ENCODE measurements around the gene RXFP3. TPM values are rescaled to one million over a fixed set of nuclear protein-coding genes. Genes with fewer than 3 reads are reported as not detected.

RXFP3 gene
- total and polyA plus RNA-seq, 2 donors: not detected

DNA sequence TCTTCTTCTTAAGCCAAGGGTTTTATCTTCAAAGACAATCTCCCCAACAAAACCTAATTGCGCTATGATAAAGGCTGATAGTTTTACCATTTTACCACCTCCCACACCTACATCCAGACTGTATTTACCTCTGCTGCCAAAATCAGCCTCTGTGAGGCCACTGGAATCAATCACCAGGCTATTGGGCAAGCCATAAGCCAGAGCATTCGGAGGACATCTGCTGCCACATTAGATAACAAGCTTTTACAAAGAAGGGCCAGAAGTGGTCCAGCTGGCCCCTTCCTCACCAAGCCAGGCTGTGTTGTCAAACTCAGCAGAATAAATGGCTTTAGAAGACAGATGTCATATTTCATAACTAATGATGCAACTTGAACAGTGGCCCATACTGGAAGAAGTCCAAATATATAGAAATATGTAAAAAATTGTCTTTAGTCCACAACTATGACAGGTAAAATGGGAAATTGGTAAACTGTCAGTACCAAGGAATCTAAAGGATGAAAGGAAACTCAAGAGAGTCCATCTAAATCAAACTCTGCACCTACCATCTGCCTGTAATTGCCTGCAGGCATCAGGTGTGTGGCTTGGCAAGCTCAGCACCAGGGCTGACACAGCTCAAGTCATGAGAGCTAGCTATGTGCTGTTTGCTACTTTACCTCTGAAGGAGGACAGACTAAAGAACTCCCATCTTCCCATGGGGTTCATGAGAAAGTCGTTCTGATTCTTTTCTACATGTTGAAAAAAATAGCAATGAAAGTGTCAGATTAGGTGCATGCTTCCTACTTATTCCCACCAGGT, 32.2 kb downstream of the RXFP3 start:
- Histone ChIP-seq H3K9me3 (ENCODE audit: control insufficient read depth in 2 of 2, insufficient read depth in 1 of 2, low read length in 1 of 2) (no peaks in the 10 kb centered on the region), H3K36me3 (ENCODE audit: control insufficient read depth in 2 of 2, insufficient read depth in 2 of 2, low read length in 1 of 2) (no peaks in the 10 kb centered on the region), H3K4me3 (ENCODE audit: low read length in 2 of 2) (no peak overlapping the region), H3K4me1 (ENCODE audit: control insufficient read depth in 2 of 2, insufficient read depth in 2 of 2, low read length in 2 of 2) (no peaks in the 10 kb centered on the region), H3K27me3 (ENCODE audit: control insufficient read depth in 2 of 2, insufficient read depth in 1 of 2, low read length in 1 of 2) (no peaks in the 10 kb centered on the region), H3K27ac (ENCODE audit: low read depth in 1 of 2, low read length in 1 of 2) (no peak overlapping the region)
- DNase-seq (ENCODE audit: low read depth in 6 of 9, low spot score in 9 of 9): no peak
- WGBS: 92% methylated on average over 3 of the region's 3 CpGs

DNA sequence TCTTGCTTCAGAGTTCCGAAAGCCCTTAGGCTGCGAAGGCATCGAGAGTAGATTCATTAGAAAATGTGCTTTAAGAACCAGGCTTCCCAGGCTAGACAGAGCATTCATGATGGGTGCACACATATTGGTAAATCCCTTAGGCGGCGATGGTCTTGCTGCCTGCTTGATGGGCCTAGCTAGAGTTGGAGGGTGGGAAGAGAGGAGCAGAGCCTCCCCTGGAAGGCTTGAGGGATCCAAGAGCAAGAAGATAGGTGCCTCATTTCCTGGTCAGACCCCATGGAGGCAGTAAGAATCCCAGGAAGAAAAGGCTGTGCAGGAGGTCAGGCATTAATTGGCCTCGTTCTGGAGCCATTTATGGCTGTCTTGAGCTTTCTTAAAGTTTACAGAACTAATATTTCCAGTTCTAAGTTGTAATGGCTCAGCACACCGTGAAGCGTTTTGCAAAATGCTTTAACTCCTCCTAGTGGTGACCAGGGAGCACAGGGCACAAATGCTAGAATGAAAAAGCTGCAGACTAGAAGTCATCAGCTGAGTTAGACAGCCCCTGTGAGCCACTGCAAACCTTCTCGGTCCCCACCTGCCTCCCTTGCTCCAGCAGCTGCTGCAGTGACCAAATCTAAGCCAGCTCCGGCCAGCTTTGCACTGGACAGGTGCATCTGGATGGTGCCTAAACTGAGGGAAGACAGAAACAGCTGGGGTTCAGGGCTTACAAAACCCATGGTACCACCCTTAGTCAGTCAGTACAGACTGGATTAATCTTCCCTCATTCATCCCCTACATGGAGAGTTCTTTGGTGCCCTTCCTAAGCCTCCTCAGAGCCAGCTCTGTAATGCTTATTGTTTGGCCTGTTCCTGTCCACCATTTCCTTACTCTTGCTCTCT, 33.6 kb downstream of the RXFP3 start:
- peak in 4 of 9 donors; percentile 15 to 52 (median 28) for DNase-seq (ENCODE audit: low read depth in 6 of 9, low spot score in 9 of 9)

DNA sequence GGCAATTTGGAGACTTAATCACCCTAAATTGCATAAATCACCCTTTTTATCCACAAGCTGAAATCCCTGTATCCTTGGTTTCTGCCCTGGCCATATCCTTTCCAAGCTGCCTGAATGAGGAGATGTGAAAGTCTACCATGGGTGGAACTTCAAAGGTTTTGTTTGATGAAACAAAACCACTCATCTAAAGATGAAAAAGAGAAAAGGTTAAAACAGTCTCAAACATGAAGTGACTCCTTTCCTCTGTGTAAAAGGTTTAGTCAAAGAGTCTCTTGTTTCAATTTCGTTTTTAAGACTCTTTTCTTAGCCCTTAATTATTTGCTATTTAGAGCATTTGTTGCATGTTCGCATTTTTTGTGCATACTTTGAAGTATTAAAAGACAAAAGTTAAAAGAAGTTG, 37.1 kb downstream of the RXFP3 start:
- DNase-seq (ENCODE audit: low read depth in 6 of 9, low spot score in 9 of 9): peak in 4 of 9 donors; percentile 4 to 53 (median 14)
- WGBS: 51% methylated on average over 2 of the region's 2 CpGs
- H3K27ac ChIP-seq (ENCODE audit: low read depth in 1 of 2, low read length in 1 of 2): no peak overlapping the region
- H3K36me3 ChIP-seq (ENCODE audit: control insufficient read depth in 2 of 2, insufficient read depth in 2 of 2, low read length in 1 of 2): no peaks in the 10 kb centered on the region
- no peaks in the 10 kb centered on the region for H3K27me3 ChIP-seq (ENCODE audit: control insufficient read depth in 2 of 2, insufficient read depth in 1 of 2, low read length in 1 of 2)
- H3K9me3 ChIP-seq (ENCODE audit: control insufficient read depth in 2 of 2, insufficient read depth in 1 of 2, low read length in 1 of 2): no peaks in the 10 kb centered on the region
- peaks cover 0 to 4% of the 10 kb centered on the region in 2 donors for H3K4me1 ChIP-seq (ENCODE audit: control insufficient read depth in 2 of 2, insufficient read depth in 2 of 2, low read length in 2 of 2)
- H3K4me3 ChIP-seq (ENCODE audit: low read length in 2 of 2): no peak overlapping the region

More for the DNA sequence above, 33.6 kb downstream of the RXFP3 start:
- H3K27me3 ChIP-seq (ENCODE audit: control insufficient read depth in 2 of 2, insufficient read depth in 1 of 2, low read length in 1 of 2): no peaks in the 10 kb centered on the region
- no peak overlapping the region for H3K4me3 ChIP-seq (ENCODE audit: low read length in 2 of 2)
- 56% methylated on average over 10 of the region's 10 CpGs for WGBS
- peaks cover 0 to 4% of the 10 kb centered on the region in 2 donors for H3K4me1 ChIP-seq (ENCODE audit: control insufficient read depth in 2 of 2, insufficient read depth in 2 of 2, low read length in 2 of 2)
- no peaks in the 10 kb centered on the region for H3K9me3 ChIP-seq (ENCODE audit: control insufficient read depth in 2 of 2, insufficient read depth in 1 of 2, low read length in 1 of 2)
- no peak overlapping the region for H3K27ac ChIP-seq (ENCODE audit: low read depth in 1 of 2, low read length in 1 of 2)
- no peaks in the 10 kb centered on the region for H3K36me3 ChIP-seq (ENCODE audit: control insufficient read depth in 2 of 2, insufficient read depth in 2 of 2, low read length in 1 of 2)

DNA sequence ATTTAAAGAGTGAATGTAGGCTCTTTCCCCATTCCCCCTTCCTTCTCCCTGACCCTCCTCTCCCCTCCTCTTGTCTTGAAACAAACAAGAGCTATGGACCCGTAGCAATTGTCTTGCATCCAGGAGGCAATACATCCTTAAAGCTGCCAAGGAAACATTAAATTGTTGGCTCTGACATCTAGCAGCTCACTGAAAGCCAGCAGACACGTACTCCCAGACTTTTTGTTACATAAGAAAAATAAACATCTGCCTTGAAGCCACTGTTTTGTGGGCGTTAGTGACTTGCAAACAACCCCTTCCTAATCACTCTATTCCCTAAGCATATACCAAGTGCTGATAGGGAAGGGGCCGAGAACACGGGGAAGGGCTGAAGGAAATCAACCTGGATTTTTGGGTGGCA, 39.7 kb downstream of the RXFP3 start:
- H3K4me3 ChIP-seq (ENCODE audit: low read length in 2 of 2): no peak overlapping the region
- no peaks in the 10 kb centered on the region for H3K27me3 ChIP-seq (ENCODE audit: control insufficient read depth in 2 of 2, insufficient read depth in 1 of 2, low read length in 1 of 2)
- H3K9me3 ChIP-seq (ENCODE audit: control insufficient read depth in 2 of 2, insufficient read depth in 1 of 2, low read length in 1 of 2): peaks cover 0 to under 1% of the 10 kb centered on the region in 2 donors
- WGBS: 89% methylated on average over 5 of the region's 5 CpGs
- no peak overlapping the region for H3K27ac ChIP-seq (ENCODE audit: low read depth in 1 of 2, low read length in 1 of 2)
- DNase-seq (ENCODE audit: low read depth in 6 of 9, low spot score in 9 of 9): no peak
- H3K4me1 ChIP-seq (ENCODE audit: control insufficient read depth in 2 of 2, insufficient read depth in 2 of 2, low read length in 2 of 2): peaks cover 0 to 4% of the 10 kb centered on the region in 2 donors
- no peaks in the 10 kb centered on the region for H3K36me3 ChIP-seq (ENCODE audit: control insufficient read depth in 2 of 2, insufficient read depth in 2 of 2, low read length in 1 of 2)

DNA sequence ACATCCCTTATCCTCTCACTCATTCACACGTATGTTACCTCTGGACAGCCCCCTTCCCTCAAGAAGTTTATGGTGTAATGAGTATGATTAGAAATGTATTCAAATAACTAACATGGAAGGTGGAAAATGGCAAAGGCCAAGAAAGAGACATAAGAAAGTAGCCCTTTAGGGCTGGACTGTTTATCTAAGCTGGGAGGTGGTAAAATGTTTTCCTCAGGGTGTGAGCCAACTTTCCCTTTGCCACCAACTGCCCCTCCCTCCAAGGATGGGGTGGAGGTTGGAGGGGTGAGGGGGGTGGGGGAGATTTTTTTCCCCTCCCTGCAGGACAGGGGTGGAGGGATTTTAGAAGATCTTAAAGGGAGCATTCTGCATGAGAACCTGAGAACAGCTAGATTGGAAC, 40.1 kb downstream of the RXFP3 start:
- WGBS: 88% methylated on average over 1 of the region's 1 CpG
- peaks cover 0 to 4% of the 10 kb centered on the region in 2 donors for H3K4me1 ChIP-seq (ENCODE audit: control insufficient read depth in 2 of 2, insufficient read depth in 2 of 2, low read length in 2 of 2)
- no peaks in the 10 kb centered on the region for H3K27me3 ChIP-seq (ENCODE audit: control insufficient read depth in 2 of 2, insufficient read depth in 1 of 2, low read length in 1 of 2)
- H3K36me3 ChIP-seq (ENCODE audit: control insufficient read depth in 2 of 2, insufficient read depth in 2 of 2, low read length in 1 of 2): no peaks in the 10 kb centered on the region
- H3K27ac ChIP-seq (ENCODE audit: low read depth in 1 of 2, low read length in 1 of 2): no peak overlapping the region
- H3K9me3 ChIP-seq (ENCODE audit: control insufficient read depth in 2 of 2, insufficient read depth in 1 of 2, low read length in 1 of 2): peaks cover 0 to 1% of the 10 kb centered on the region in 2 donors
- no peak overlapping the region for H3K4me3 ChIP-seq (ENCODE audit: low read length in 2 of 2)
- DNase-seq (ENCODE audit: low read depth in 6 of 9, low spot score in 9 of 9): no peak

DNA sequence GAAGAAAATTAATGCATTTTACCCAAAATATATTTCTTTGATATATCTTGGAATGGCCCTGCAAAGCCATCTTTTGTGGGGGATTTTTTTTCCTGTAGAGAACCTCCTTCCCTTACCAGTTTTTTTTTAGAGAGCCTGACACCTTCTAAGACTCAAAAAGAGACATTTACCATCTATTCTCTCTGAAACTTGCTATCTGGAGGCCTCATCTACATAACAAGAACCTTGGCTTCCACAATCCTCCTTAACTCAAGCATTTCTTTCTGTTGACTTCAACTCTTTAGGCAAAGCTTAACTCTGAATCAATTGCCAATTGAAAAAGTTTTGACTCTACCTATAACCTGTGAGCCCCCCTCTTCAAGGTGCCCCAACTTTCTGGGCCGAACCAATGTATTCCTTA, 42.1 kb downstream of the RXFP3 start:
- H3K27me3 ChIP-seq (ENCODE audit: control insufficient read depth in 2 of 2, insufficient read depth in 1 of 2, low read length in 1 of 2): no peaks in the 10 kb centered on the region
- no peaks in the 10 kb centered on the region for H3K36me3 ChIP-seq (ENCODE audit: control insufficient read depth in 2 of 2, insufficient read depth in 2 of 2, low read length in 1 of 2)
- peaks cover 0 to 4% of the 10 kb centered on the region in 2 donors for H3K4me1 ChIP-seq (ENCODE audit: control insufficient read depth in 2 of 2, insufficient read depth in 2 of 2, low read length in 2 of 2)
- DNase-seq (ENCODE audit: low read depth in 6 of 9, low spot score in 9 of 9): no peak
- H3K9me3 ChIP-seq (ENCODE audit: control insufficient read depth in 2 of 2, insufficient read depth in 1 of 2, low read length in 1 of 2): peaks cover 0 to 1% of the 10 kb centered on the region in 2 donors
- H3K4me3 ChIP-seq (ENCODE audit: low read length in 2 of 2): no peak overlapping the region
- H3K27ac ChIP-seq (ENCODE audit: low read depth in 1 of 2, low read length in 1 of 2): no peak overlapping the region
- 99% methylated on average over 1 of the region's 1 CpG for WGBS

DNA sequence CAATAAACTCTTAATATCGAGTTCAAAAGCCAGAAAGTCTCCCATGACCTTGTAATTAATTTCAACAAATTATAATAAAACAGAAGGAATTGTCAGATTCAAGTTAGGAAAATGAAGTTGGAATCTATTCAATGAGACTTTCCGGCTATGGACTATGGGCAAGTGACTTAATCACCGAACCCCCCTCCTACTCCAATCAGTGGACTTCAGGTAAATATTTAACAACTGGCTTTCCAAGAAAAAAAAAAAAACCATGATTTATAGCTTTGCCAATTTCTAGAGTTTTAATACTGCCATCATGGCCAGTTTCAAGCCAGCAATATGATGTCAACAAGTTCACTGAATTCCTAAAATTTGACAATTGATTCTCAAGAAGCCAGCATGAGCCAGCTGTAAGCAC, 43.8 kb downstream of the RXFP3 start:
- Histone ChIP-seq H3K36me3 (ENCODE audit: control insufficient read depth in 2 of 2, insufficient read depth in 2 of 2, low read length in 1 of 2) (no peaks in the 10 kb centered on the region), H3K4me1 (ENCODE audit: control insufficient read depth in 2 of 2, insufficient read depth in 2 of 2, low read length in 2 of 2) (no peaks in the 10 kb centered on the region), H3K27ac (ENCODE audit: low read depth in 1 of 2, low read length in 1 of 2) (no peak overlapping the region), H3K4me3 (ENCODE audit: low read length in 2 of 2) (no peak overlapping the region), H3K27me3 (ENCODE audit: control insufficient read depth in 2 of 2, insufficient read depth in 1 of 2, low read length in 1 of 2) (no peaks in the 10 kb centered on the region), H3K9me3 (ENCODE audit: control insufficient read depth in 2 of 2, insufficient read depth in 1 of 2, low read length in 1 of 2) (peaks cover 0 to 1% of the 10 kb centered on the region in 2 donors)
- WGBS: 96% methylated on average over 3 of the region's 3 CpGs
- no peak for DNase-seq (ENCODE audit: low read depth in 6 of 9, low spot score in 9 of 9)

DNA sequence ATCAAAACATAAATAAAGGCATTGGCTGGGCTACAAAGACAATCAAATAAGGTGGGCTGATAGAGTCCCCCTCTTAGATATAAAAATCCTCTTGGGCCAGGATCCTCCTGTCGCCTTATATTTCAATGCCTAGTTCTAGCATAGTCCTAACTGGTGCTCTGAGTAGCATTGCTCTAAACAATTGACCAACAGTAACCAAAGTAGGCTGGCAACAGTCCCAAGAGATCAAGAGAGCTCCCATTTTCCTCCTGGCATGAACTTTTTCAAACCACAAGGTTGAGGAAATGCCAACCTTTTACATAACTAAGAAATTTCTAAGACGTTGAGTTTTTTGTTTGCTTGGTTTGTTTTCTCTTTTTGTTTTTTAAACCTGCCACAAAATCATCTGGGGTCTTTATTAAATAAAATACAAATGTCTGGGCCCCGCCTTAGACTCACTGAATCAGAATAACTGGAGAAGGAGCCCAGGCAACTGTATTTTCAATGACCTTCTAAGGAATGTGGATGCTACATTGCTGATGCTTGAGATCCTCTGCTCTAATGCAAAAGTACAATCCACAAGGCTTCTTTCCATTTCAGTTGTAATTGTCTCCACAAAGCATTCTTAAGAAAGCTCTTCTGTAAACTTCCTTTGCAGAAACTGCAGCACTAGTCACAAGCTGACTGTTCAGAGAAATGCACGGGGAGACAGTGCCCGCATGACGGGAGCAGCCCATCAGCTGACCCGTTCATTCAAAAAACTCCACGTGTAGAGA, 45.4 kb downstream of the RXFP3 start:
- no peak overlapping the region for H3K4me3 ChIP-seq (ENCODE audit: low read length in 2 of 2)
- no peak overlapping the region for H3K27ac ChIP-seq (ENCODE audit: low read depth in 1 of 2, low read length in 1 of 2)
- DNase-seq (ENCODE audit: low read depth in 6 of 9, low spot score in 9 of 9): no peak
- peaks cover 0 to 1% of the 10 kb centered on the region in 2 donors for H3K9me3 ChIP-seq (ENCODE audit: control insufficient read depth in 2 of 2, insufficient read depth in 1 of 2, low read length in 1 of 2)
- H3K36me3 ChIP-seq (ENCODE audit: control insufficient read depth in 2 of 2, insufficient read depth in 2 of 2, low read length in 1 of 2): no peaks in the 10 kb centered on the region
- no peaks in the 10 kb centered on the region for H3K4me1 ChIP-seq (ENCODE audit: control insufficient read depth in 2 of 2, insufficient read depth in 2 of 2, low read length in 2 of 2)
- no peaks in the 10 kb centered on the region for H3K27me3 ChIP-seq (ENCODE audit: control insufficient read depth in 2 of 2, insufficient read depth in 1 of 2, low read length in 1 of 2)
- WGBS: 91% methylated on average over 8 of the region's 8 CpGs
